ENCODE measurements around the gene ARHGEF25. TPM values are rescaled to one million over a fixed set of nuclear protein-coding genes. Genes with fewer than 3 reads are reported as not detected.
"Not testable (repeated sequence)": the region's sequence is repeated elsewhere in the genome, so short reads cannot be mapped to it uniquely, and the experiment has no call there.

The ARHGEF25 gene
- polyA plus RNA-seq, 2 of the 4 experiments (the other 2 are of a cell fraction), result 9.3 to 13.8 TPM

- Histone ChIP-seq H3K4me3 (no peak overlapping the region), H3K4me1 (peaks cover 16% of the 10 kb centered on the region; the same call in 1 of the 3 replicates), H3K9me3 (no peaks in the 10 kb centered on the region), H3K27ac (no peak overlapping the region), H3K4me2 (no peak overlapping the region)
- CTCF ChIA-PET, result interaction anchor here (20.9 kb wide), 1 partner anchor 35 kb away, joined by 336 read pairs; no protein-coding TSS in a partner anchor
- FAIRE-seq, result no peak
- 78% methylated on average over 3 of the region's 3 CpGs for WGBS (ENCODE audit: missing lambda C conversion rate)
- no peak for DNase-seq (ENCODE audit: low read depth in 1 of 2, low spot score in 1 of 2)
- no peak for ATAC-seq
- POLR2A ChIA-PET, result no interaction called here
- no peak for TF ChIP-seq CBX8 (IDR thresholded peaks at IDR 0.05)
- no peak for TF ChIP-seq EHF (CRISPR knock-in tag; IDR thresholded peaks at IDR 0.05)
- no peak for TF ChIP-seq KDM5A (IDR thresholded peaks at IDR 0.05)
- TF ChIP-seq E2F6 (IDR thresholded peaks at IDR 0.05; ENCODE audit: borderline replicate concordance, low read depth), result no peak
- TF ChIP-seq CHD4 (IDR thresholded peaks at IDR 0.05; ENCODE audit: borderline replicate concordance), result no peak
- no peak for TF ChIP-seq NFE2L2 (conservative IDR thresholded peaks at IDR 0.05; ENCODE audit: low read length)
- no peak for TF ChIP-seq RAD21 (conservative IDR thresholded peaks at IDR 0.05 in 1 of 2, IDR thresholded peaks at IDR 0.05 in 1 of 2)
- no peak for TF ChIP-seq HOXA7 (CRISPR knock-in tag; IDR thresholded peaks at IDR 0.05)
- no peak for TF ChIP-seq ATOH8 (CRISPR knock-in tag; IDR thresholded peaks at IDR 0.05; ENCODE audit: low read depth)
- TF ChIP-seq KDM1A (IDR thresholded peaks at IDR 0.05; ENCODE audit: low read depth), result no peak
- no peak for TF ChIP-seq MYC (IDR thresholded peaks at IDR 0.05; ENCODE audit: borderline replicate concordance, low read length)
- no peak for TF ChIP-seq FOSB (CRISPR knock-in tag; IDR thresholded peaks at IDR 0.05)
- TF ChIP-seq ZFP36 (IDR thresholded peaks at IDR 0.05; ENCODE audit: borderline replicate concordance, partially characterized antibody), result no peak
- no peak for TF ChIP-seq BCL3 (IDR thresholded peaks at IDR 0.05)
- TF ChIP-seq RNF2 (IDR thresholded peaks at IDR 0.05; ENCODE audit: borderline replicate concordance, low read depth), result no peak
- no peak for TF ChIP-seq CEBPB (IDR thresholded peaks at IDR 0.05)
- TF ChIP-seq POLR2A (IDR thresholded peaks at IDR 0.05; ENCODE audit: low read length), result no peak
Observed at GRCh38 chr12:57616383-57617101, 5.3 kb downstream of the ARHGEF25 start.

- Histone ChIP-seq H3K27ac (no peak overlapping the region), H3K4me1 (peaks cover 13% of the 10 kb centered on the region; the same call in 1 of the 3 replicates), H3K4me2 (no peak overlapping the region), H3K9me3 (no peaks in the 10 kb centered on the region), H3K4me3 (no peak overlapping the region)
- ChIA-PET CTCF (interaction anchor here (20.9 kb wide), 1 partner anchor 36 kb away, joined by 336 read pairs; no protein-coding TSS in a partner anchor), POLR2A (no interaction called here)
- TF ChIP-seq BHLHE40 (IDR thresholded peaks at IDR 0.05; ENCODE audit: low read depth, low read length) (no peak), EHF (CRISPR knock-in tag; IDR thresholded peaks at IDR 0.05) (no peak), RNF2 (IDR thresholded peaks at IDR 0.05; ENCODE audit: borderline replicate concordance, low read depth) (no peak), JUNB (IDR thresholded peaks at IDR 0.05) (no peak), PBX3 (IDR thresholded peaks at IDR 0.05) (no peak), HOXB13 (CRISPR knock-in tag; IDR thresholded peaks at IDR 0.05; ENCODE audit: low read depth) (no peak), BCL3 (IDR thresholded peaks at IDR 0.05) (no peak), HOXB5 (CRISPR knock-in tag; IDR thresholded peaks at IDR 0.05) (no peak)
- ATAC-seq (no peak), FAIRE-seq (no peak), DNase-seq (ENCODE audit: low read depth in 1 of 2, low spot score in 1 of 2) (no peak)
- 61% methylated on average over 11 of the region's 11 CpGs for WGBS (ENCODE audit: missing lambda C conversion rate)
Observed at GRCh38 chr12:57617942-57618341, 6.7 kb downstream of the ARHGEF25 start.

GRCh38 chr12:57618431-57618830, 7.2 kb downstream of the ARHGEF25 start:
- FAIRE-seq; H3K4me2 ChIP-seq; ATAC-seq; H3K27ac ChIP-seq; POLR2A ChIA-PET; H3K4me3 ChIP-seq; H3K9me3 ChIP-seq; DNase-seq (ENCODE audit: low read depth in 1 of 2, low spot score in 1 of 2): not testable (repeated sequence)
- H3K4me1 ChIP-seq, result peaks cover 13% of the 10 kb centered on the region; the same call in 1 of the 3 replicates
- CTCF ChIA-PET, result interaction anchor here (4.8 to 20.9 kb wide), 2 partner anchors 15 to 37 kb away, joined by 24 to 336 read pairs; partner anchors contain the start of gene B4GALNT1
- 89% methylated on average over 6 of the region's 6 CpGs for WGBS (ENCODE audit: missing lambda C conversion rate)

Data from A549 (cell line).